GM19468 (cell line): ENCODE results near the gene PPFIA4.
A peak's percentile ranks its signal among the peaks of the same experiment; 100 is the strongest.
"Not testable (repeated sequence)": the region's sequence is repeated elsewhere in the genome, so short reads cannot be mapped to it uniquely, and the experiment has no call there.

Experiments
- ATAC-seq: cut with Tn5 transposase; IDR thresholded peaks from one replicate; pipeline ENCODE4 v1.9.1; 2021; ENCODE audit warnings: mild to moderate bottlenecking, moderate library complexity, moderate number of reproducible peaks; ENCODE audit not compliant: unreplicated experiment; ENCODE audit errors: extremely low read depth

Gene PPFIA4

DNA sequence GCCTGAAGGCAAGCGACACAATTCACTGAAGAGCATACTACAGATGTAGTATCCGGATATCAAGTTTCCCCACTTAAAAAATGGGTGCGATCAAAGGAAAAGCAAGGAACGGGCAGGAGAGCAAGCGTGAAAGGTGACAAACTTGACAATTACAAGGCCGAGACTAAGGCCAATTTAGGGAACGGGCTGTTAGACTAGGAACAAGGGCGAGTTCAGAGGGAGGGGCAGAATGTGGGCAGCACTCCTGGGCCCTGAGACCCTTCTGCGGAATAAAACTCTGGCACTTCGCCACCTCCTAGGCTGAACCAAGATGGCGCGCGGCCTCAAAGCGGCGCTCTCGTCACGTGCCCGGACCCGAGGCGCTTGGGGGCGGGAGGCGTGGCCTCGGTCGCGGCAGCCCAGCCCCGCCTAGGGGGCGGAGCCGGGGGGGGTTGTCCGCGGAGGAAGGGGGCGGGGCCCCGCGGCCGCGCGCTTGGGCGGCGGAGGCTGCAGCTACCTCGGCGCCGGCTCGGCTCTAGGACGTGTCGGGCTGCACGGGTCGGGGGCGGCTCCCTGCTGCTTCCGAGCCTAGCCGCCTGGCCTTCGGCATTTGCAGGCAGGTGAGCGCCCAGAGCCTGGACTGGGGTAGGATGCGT is at the start of gene PPFIA4:
Gene PPFIA4, plus strand, starts transcription at position 461 of the 635 bp plus-strand sequence. CDS start 12,518 bp downstream, outside the sequence.
- ATAC-seq, result no peak

DNA sequence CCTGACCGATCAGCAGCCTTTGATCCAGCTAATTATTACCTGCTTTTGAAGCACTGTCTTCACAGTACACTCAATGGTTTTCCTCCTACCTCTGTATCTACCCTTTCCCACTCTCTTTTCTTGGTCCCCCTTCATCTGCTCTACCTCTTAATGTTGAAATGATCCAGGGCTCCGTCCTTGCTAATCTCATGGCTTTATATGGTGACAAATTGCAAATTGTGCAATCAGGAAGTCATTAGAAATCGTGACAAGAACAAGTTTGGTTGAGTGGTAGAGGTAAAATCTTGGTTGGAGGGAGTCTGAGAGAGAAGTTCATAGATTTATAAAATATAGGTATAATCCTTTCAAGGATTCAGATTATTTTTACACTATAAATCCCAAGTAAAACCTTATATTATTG is 49.7 kb upstream of the PPFIA4 start:
- no peak for ATAC-seq

DNA sequence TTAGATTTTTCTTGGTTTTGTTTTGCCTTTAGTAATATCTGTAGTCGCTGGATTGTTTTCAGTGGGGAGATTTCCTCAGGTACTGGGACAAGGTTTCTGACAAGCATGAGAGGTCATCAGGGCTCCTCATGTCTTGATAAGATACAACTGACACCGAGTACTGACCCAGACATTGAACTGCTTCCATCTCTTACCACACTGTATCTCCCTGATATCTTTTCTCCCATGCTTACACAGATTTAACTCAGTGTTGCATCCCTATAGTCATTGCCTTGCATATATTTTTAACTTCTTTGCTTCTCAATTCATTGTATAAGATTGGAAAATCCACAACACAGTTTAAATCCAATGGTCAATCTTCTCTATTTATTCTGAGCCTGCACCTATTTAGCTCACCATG is 46.8 kb upstream of the PPFIA4 start:
- ATAC-seq, result no peak

DNA sequence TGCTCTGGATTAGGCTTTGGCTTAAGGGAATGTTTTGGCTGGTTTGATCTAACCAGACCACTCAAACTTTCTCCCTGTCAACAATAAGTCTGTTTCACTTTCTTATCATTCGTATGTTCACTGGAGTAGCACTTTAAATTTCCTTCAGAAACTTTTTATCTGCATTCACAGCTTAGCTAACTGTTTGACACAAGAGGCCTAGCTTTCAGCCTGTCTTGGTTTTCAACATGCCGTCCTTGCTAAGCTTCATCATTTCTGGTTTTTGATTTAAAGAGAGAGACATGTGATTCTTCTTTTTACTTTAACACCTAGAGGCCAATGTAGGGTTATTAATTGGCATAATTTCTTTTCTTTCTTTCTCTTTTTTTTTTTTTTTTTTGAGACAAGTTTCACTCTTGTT is 44.4 kb upstream of the PPFIA4 start:
- no peak for ATAC-seq

DNA sequence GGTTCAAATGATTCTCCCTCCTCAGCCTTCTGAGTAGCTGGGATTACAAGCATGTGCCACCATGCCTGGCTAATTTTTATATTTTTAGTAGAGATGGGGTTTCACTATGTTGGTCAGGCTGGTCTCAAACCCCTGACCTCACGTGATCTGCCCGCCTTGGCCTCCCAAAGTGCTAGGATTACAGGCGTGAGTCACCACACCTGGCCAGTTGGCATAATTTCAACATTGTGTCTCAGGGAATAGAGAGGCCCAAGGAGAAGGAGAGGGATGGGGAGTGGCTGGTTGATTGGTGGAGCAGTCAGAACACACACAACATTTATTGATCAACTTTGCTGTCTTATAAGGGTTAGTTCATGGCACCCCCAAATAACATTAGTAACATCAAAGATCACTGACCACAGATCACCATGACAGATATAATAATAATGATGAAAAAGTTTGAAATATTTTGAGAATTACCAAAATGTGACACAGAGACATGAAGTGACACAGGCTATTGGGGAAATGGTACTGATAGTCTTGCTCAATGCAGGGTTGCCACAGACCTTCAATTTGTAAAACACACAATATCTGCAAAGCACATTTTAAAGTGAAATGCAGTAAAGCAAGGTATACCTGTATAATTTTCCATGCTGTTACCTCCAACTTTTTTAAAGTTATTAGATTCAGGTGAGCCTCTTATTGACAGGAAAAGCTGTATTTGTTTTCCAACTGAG is 43.4 kb upstream of the PPFIA4 start:
- no peak for ATAC-seq

DNA sequence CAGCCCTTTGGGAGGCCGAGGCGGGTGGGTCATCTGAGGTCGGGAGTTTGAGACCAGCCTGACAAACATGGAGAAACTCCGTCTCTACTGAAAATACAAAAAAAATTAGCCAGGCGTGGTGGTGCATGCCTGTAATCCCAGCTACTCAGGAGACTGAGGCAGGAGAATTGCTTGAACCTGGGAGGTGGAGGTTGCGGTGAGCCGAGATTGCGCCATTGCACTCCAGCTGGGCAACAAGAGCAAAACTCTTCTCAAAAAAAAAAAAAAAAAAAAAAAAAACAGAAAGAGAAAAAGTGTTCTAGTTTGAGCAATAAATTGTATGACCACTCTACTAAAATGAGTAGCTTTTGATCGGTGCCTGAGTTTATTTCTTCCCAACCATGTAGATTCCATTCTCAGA is 40.2 kb upstream of the PPFIA4 start:
- ATAC-seq, result not testable (repeated sequence)

DNA sequence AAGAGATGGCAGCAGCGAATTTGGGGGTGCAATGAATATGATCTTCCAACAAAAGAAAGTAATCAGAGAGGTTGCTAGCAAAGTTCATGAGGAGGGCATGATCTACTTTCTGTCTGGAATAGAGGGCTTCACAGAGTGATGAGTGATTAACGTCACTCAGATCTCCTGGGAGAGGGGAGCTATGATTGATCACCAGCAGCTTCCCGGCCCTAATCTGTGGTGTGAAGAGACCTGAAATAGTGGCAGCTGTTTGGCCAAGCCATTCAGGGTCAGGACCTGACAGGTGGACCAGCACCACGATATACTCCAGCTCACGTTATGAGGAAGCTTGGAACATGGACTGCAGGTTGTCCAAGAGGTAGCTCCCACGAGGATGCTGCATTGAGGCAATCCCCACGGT is 39.0 kb upstream of the PPFIA4 start:
- ATAC-seq, result no peak

DNA sequence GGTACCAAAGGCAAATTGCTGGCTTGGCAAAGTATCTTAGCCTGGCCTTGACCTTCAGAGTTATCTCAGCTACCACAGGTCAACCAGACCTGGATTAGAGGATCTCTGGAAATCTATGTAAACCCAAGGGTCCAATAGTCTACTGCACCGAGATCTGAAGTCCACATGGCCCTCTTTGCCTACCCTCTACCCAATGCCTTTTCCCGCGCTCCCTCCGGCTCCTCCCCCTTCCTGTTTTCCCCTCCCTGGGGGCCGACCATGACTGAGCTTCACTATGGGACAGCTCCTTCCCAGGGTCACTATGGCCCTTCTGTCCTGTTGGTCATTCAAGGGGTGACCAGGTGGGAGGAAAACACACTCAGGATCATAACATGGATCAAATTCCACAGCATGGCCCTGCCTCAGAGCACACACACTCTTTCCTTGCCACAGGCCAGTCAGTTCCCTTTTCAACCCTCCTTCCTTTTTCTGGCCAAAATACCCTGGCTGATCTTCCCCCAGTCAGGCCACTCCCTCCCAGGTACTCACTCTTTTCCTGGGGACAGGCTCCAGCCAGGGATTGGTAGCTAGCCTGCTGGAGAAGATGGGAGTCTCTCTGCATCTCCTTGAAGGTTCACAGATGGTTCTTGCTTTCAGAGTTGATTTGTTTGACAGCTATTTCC is 38.2 kb upstream of the PPFIA4 start:
- no peak for ATAC-seq

DNA sequence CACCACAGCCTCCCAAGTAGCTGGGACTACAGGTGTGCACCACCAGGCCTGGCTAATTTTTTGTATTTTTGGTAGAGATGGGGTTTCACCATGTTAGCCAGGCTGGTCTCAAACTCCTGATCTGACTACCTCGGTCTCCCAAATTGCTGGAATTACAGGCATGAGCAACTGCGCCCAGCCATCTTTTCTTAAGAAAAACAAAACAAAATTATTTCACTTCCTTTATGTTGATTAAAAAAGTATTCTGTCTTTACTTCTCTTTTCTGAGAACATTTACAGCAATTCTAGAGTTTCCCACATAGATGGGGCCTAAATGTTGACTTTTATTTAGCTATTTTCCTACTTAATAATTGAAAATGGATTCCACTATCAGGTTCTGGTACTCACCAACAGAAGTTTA is 36.4 kb upstream of the PPFIA4 start:
- ATAC-seq, result no peak

DNA sequence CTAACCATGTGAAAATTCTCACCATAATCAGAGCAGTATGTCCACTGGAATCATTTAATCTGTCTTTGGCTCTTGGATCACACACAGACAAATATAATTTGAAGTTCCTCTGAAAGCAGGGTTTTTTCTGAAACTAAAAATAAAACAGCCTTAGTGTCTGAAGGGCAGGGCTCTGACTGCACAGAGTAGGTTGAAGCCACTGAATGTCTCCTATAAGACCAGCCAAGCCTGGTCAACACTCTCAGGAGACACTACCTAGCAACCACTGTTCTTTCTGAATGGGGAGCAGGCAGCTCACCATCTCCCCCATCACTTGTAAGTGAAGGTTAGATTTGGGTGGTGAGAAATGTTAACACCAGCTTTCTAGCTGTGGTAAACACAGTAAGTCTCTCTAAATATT is 35.2 kb upstream of the PPFIA4 start:
- ATAC-seq, result no peak

DNA sequence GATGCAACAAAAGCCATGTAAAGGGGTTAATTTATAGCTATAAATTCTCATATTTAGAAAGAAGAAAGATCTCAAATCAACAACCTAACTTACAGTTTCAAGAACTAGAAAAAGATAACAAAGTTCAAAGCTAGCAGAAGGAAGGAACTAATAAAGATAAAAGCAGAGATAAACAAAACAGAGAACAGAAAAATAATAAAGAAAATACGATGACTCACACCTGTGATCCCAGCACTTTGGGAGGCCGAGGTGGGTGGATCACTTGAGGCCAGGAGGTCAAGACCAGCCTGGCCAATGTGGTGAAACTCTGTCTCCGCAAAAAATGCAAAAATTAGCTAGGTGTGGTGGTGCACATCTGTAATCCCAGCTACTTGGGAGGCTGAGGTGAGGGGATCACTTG is 31.5 kb upstream of the PPFIA4 start:
- no peak for ATAC-seq

DNA sequence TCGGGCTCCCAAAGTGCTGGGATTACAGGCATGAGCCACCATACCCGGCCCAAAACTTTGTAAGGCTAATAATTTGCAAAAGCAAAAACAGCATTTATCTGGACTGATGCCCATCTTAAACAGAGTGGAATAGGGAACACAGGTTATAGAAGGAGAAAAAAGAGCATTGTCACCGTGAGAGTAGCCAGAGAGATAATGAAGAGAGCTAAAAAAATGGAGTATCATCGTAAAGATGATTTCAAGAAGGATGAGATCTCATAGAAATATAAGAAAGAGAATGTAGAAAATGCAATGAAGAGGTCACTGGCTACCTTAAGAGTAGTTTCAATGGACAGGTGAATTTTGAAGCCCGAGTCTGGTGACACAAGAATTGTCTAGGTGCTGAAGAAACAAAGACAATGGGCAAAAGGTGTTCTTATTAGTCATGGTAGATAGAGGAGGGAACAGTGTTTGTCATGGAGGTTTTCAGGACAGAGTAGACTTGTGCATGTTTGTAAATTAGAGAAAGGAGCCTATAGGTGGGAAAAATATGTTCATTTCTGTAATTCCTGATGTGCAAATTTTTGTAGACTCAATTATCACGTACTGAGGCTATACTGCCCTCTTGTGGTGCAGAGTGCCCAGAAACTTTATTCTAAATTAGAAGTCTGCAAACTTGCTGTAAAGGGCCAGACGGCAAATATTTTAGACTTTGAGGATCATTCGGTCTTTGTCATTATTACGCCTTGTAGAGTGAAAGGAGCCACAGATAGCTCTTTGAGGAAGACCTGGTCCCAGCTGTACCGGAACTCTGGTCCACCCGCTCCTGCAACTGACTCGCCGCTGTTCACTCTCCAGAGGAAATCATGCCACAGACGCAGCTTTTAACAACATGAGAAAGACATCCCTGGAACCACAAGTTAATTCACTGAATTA is 27.2 kb upstream of the PPFIA4 start:
- no peak for ATAC-seq

DNA sequence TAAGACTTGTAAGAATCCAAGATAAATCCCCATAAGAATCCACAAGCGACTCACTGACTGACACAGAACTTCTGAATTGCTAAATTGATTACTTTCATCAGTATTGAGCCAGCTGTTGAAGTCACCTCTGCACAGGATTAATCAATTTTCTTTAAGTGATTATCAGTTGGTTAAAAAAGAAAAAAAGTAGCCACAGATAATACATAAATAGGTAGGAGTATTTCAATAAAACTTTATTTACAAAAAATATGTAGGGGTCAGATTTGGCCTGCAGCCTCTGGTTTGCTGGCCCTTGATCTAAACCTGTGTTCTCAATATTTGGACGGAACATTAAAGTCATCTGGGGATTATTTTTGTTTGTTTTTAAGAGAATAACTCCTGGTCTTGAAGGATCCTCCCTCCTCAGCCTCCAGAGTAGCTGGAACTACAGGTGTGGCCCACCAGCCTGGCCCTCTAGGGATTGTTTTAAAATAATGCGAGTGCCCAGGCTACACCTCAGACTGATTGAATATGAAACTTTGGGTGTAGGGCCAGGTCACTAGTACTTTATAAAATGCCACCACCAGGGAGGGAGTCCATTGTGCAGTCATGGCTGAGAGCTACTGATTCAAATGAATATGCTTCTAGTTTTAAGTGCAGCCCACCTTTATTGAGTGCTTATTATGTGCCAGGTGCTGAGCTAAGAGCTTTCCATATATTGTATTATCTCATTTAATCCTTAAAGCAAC is 25.9 kb upstream of the PPFIA4 start:
- ATAC-seq, result no peak

DNA sequence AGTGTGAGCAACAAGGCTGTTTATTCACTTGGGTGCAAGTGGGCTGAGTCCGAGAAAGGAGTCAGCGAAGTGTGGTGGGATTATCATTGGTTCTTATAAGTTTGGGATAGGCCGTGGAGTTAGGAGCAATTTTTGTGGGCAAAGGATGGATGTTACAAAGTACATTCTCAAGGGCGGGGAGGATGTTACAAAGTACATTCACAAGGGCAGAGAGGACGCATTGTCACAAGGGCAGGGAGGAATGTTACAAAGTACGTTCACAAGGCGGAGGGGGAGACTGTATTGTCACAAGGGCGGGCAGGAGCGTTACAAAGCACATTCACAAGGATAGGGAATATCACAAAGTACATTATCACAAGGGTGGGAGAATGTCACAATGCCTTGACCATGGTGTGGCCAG is 24.3 kb upstream of the PPFIA4 start:
- ATAC-seq, result no peak

DNA sequence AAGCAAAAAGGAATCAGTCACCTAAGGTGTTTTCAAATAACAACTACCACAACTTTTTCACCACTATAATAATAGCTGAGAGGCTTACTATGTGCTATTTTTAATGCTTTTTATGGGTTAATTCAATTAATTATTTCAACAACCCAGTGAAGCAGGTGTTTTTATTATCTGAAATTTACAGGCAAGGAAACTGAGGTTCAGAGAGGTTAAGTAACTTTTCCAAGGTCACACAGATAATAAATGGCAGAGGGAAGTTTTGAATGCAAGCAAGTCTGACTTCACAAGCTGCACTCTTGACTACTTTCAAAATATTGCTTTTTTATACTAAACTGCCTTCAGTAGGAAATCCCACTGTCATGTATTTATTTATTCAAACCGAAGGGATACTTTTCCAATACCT is 23.3 kb upstream of the PPFIA4 start:
- no peak for ATAC-seq

DNA sequence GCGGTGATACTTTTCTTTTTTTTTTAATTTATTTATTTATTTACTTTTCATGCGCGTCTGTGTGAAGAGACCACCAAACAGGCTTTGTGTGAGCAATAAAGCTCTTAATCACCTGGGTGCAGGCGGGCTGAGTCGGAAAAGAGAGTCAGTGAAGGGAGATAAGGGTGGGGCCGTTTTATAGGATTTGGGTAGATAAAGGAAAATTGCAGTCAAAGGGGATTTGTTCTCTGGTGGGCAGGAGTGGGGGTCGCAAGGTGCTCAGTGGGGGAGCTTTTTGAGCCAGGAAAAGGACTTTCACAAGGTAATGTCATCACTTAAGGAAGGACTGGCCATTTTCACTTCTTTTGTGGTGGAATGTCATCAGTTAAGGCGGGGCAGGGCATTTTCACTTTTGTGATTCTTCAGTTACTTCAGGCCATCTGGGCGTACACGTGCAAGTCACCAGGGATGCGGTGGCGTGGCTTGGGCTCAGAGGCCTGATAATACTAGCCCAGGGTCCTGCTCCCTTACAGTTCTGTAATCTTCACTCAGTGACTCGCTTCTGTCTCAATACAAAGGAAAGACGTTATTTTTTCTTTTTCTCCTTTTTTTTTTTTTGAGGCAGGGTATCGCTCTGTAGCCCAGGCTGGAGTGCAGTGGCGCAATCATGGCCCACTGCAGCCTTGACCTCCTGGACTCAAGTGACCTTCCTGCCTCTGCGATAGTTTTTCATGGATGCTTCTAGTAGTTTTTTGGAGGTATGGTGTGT is 20.7 kb upstream of the PPFIA4 start:
- not testable (repeated sequence) for ATAC-seq

DNA sequence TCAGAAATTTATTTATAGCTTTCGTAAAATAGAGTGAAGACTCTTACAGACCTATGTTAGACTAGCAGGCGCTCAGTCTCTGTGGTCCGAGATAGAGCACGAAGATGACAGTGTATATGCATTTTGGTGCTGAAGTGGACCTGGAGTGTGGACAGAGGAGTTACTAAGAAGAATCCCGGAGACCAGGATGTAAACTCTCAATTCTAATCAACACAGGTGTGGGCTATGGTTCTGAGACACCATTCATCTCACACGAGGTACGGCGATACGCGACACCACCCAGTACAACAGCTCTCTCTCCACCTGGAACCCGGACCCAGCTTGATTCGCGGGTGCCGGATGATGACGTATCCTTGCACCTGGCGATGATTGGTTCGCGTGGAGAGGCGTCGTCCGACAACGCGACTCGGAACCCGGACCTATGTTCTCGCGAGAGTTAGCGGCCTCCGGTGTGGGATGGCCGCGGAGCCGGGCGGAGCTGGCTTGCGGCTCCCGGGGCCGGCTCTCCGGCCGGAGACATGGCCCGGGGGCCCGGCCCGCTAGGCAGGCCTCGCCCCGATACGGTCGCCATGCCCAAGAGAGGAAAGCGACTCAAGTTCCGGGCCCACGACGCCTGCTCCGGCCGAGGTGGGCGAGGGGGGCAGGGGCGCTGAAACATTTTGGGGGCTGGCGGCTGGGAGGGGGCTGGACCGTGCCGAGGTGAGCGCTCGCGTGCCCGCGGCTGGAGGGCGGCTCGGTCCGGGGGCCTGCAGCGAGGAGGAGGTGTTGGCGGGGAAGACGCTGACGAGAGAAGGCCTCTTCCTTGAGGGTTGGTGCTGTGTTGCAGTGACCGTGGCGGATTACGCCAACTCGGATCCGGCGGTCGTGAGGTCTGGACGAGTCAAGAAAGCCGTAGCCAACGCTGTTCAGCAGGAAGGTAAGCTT is 19.1 kb upstream of the PPFIA4 start, which contains the start of gene TMEM183A:
Gene TMEM183A, plus strand, starts transcription at position 427 of the 924 bp plus-strand sequence. Its CDS starts 92 bp downstream, at position 519.
- peak; percentile 78 for ATAC-seq

DNA sequence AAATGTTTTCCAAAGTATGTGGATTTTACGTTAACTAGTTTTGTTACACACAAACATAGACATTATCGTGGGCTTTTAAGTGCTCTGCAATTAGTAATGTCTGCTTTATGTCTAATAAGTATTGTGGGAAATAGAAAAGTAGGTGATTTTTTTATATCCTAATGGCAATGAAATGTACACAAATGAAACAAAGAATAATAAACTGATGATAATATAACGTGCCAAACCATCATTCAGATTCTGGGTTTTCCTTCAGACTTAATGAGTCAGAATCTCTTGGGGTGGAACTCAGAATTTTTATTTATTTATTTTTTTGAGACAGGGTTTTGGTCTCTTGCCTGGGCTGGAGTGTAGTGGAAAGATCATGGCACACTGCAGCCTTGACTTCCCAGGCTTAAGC is 17.1 kb upstream of the PPFIA4 start:
- ATAC-seq, result no peak
